ENCODE measurements around the gene SYNC.
"Not testable (repeated sequence)": the region's sequence is repeated elsewhere in the genome, so short reads cannot be mapped to it uniquely, and the experiment has no call there.

Gene SYNC

GRCh38 chr1:32639489-32640075 lies 63.0 kb downstream of the SYNC start:
- DNase-seq = no peak

- DNase-seq = no peak
Observed at GRCh38 chr1:32636914-32637645, 65.5 kb downstream of the SYNC start.

- DNase-seq = no peak
Observed at GRCh38 chr1:32635508-32636277, 66.9 kb downstream of the SYNC start.

GRCh38 chr1:32632829-32633228 lies 69.7 kb downstream of the SYNC start:
- no peak for DNase-seq

GRCh38 chr1:32630173-32630572 lies 72.4 kb downstream of the SYNC start:
- not testable (repeated sequence) for DNase-seq
